GM12878 (cell line): ENCODE results near the gene EFCC1. TPM values are rescaled to one million over a fixed set of nuclear protein-coding genes. Genes with fewer than 3 reads are reported as not detected.
A peak's percentile ranks its signal among the peaks of the same experiment; 100 is the strongest.
"Not testable (repeated sequence)": the region's sequence is repeated elsewhere in the genome, so short reads cannot be mapped to it uniquely, and the experiment has no call there.

Source experiments
- ATAC-seq: fragments of 200-7000 bp; cut with Tn5 transposase; 3 replicates; pipeline ENCODE4 v1.9.1; 2020; ENCODE audit warnings: mild to moderate bottlenecking, moderate library complexity
- BruUV-seq: library from RNA; stranded (reverse); fragments of 400-500 nt; replicated peaks from 2 replicates; lab custom pipeline; 2021; lab: Mats Ljungman, UMichigan
- CTCF ChIA-PET: fragments of 300-600 bp; sonication (Branson Sonifier 250); formaldehyde crosslinking; extraction: SDS; loops from one replicate; lab custom pipeline; 2021; ENCODE audit warnings: inconsistent platforms; lab: Yijun Ruan, JAX
- POLR2A ChIA-PET: fragments of 350-600 bp; formaldehyde crosslinking; extraction: SDS; loops from one replicate; lab custom pipeline; 2021; ENCODE audit warnings: inconsistent platforms; lab: Charles Lee
- RAD21 ChIA-PET: fragments of 300-600 bp; sonication (Branson Sonifier 250); formaldehyde crosslinking; loops from one replicate; lab custom pipeline; 2023; ENCODE audit warnings: antibody characterized with exemption; ENCODE audit not compliant: unreplicated experiment; lab: Charles Lee
- SMC1A ChIA-PET: fragments of 300-600 bp; sonication (Branson Sonifier 250); formaldehyde crosslinking; loops from one replicate; lab custom pipeline; 2023; ENCODE audit not compliant: unreplicated experiment, uncharacterized antibody; lab: Charles Lee
- DNase-seq: peaks from one replicate; pipeline ENCODE4 v3.0.0-alpha.2; 2011; ENCODE audit warnings: low read depth, low spot score
- FAIRE-seq: peaks from 3 replicates; lab custom pipeline; 2011; peaks lifted over from hg19 to GRCh38; lab: Jason Lieb, UNC
- H2AFZ ChIP-seq: 2 replicates; pipeline ENCODE4 v1.6.0; 2011; ENCODE audit warnings: low read depth, low read length, control low read depth; ENCODE audit not compliant: control insufficient read depth
- H3K27ac ChIP-seq: 2 replicates; pipeline ENCODE4 v1.5.1; 2011; ENCODE audit warnings: control low read depth; ENCODE audit not compliant: control insufficient read depth, insufficient read depth
- H3K27me3 ChIP-seq, 2 experiments: replicated peaks in 1 of 2; 2 replicates each; pipeline versions ENCODE4 v1.6.0 to v1.6.1; 2011; ENCODE audit warnings: low read length in 1 of 2; ENCODE audit not compliant: control insufficient read depth in 2 of 2, insufficient read depth in 2 of 2
- H3K36me3 ChIP-seq, 2 experiments: 2 replicates each; pipeline ENCODE4 v1.5.1; 2011; ENCODE audit warnings: low read length in 1 of 2; ENCODE audit not compliant: control insufficient read depth in 2 of 2, insufficient read depth in 2 of 2
- H3K4me1 ChIP-seq: 2 replicates; pipeline ENCODE4 v1.6.1; 2011; ENCODE audit warnings: mild to moderate bottlenecking, low read length, moderate library complexity, mixed read lengths; ENCODE audit not compliant: control insufficient read depth, insufficient read depth
- H3K4me2 ChIP-seq: 2 replicates; pipeline ENCODE4 v1.6.0; 2011; ENCODE audit warnings: control low read depth; ENCODE audit not compliant: control insufficient read depth, insufficient read depth
- H3K4me3 ChIP-seq: fragments of 200-600 bp; sonication (generic); 2 replicates; pipeline ENCODE4 v1.5.1; 2016
- H3K79me2 ChIP-seq: 2 replicates; pipeline ENCODE4 v1.6.0; 2011; ENCODE audit warnings: low read length; ENCODE audit not compliant: control insufficient read depth, insufficient read depth
- H3K9ac ChIP-seq: 2 replicates; pipeline ENCODE4 v1.8.0; 2011; ENCODE audit warnings: low read length, control low read depth, mixed read lengths; ENCODE audit not compliant: control insufficient read depth, insufficient read depth
- H3K9me3 ChIP-seq: replicated peaks from 3 replicates; pipeline ENCODE4 v1.5.1; 2011; ENCODE audit warnings: mild to moderate bottlenecking, low read length; ENCODE audit not compliant: control insufficient read depth, insufficient read depth
- H4K20me1 ChIP-seq: 2 replicates; pipeline ENCODE4 v1.6.0; 2011; ENCODE audit not compliant: control insufficient read depth, insufficient read depth
- ATF7 ChIP-seq: fragments of 450-650 bp; IDR thresholded peaks from 2 replicates; pipeline ENCODE4 v1.6.1; 2016; ENCODE audit warnings: low read depth, mild to moderate bottlenecking
- CEBPB ChIP-seq, 2 experiments: fragments of 150-350 bp in 1 of 2; IDR thresholded peaks; 2 replicates each; pipeline ENCODE4 v1.6.1; 2012 to 2014; ENCODE audit warnings: low read depth in 2 of 2, low read length in 2 of 2, borderline replicate concordance in 1 of 2, inconsistent platforms in 1 of 2
- FOXM1 ChIP-seq: IDR thresholded peaks from 2 replicates; pipeline ENCODE4 v1.6.1; 2012; ENCODE audit warnings: low read depth, mild to moderate bottlenecking, inconsistent platforms, low read length, moderate library complexity
- NFYB ChIP-seq: IDR thresholded peaks from 2 replicates; pipeline ENCODE4 v1.6.1; 2011; ENCODE audit warnings: low read depth, mild to moderate bottlenecking, low read length, improper control_type of control experiment, moderate library complexity; ENCODE audit not compliant: insufficient read depth
- PBX3 ChIP-seq: IDR thresholded peaks from 2 replicates; pipeline ENCODE4 v1.6.1; 2011; ENCODE audit warnings: mild to moderate bottlenecking, low read depth, low read length, moderate library complexity; ENCODE audit not compliant: insufficient replicate concordance
- PRDM15 ChIP-seq: fragments of 450-650 bp; formaldehyde crosslinking; IDR thresholded peaks from 2 replicates; pipeline ENCODE4 v1.4.0; 2020; ENCODE audit warnings: mild to moderate bottlenecking, moderate library complexity
- RAD21 ChIP-seq: IDR thresholded peaks from 2 replicates; pipeline ENCODE4 v1.6.1; 2011; ENCODE audit warnings: mild to moderate bottlenecking, low read depth, low read length, moderate library complexity; ENCODE audit not compliant: insufficient read depth
- WGBS: methylation state at CpG from one replicate; pipeline ENCODE4 v1.1.6; 2016; ENCODE audit warnings: low lambda C conversion rate; ENCODE audit not compliant: insufficient replicate concordance, insufficient coverage; ENCODE audit errors: missing lambda C conversion rate; 5-methylcytosine and 5-hydroxymethylcytosine counted together
- in situ Hi-C: fragments of 300-500 bp; cut with MboI; formaldehyde crosslinking; loops from 9 replicates; pipeline ENCODE4 v1.14.3; 2018; ENCODE audit warnings: mixed read lengths
- intact Hi-C: fragments of 100-400 bp; cut with micrococcal nuclease; formaldehyde crosslinking; loops from one replicate; pipeline ENCODE4 v1.14.2; 2022; ENCODE audit not compliant: unreplicated experiment
- polyA plus RNA-seq, 11 experiments: library from polyadenylated mRNA; depleted of rRNA in 4 of 11; unstranded in 6 of 11; stranded (reverse) in 5 of 11; fragments of >200 nt; fragmentation: Nextera tagmentation in 4 of 11; fragmentation: Illumina TruSeq in 1 of 11; extraction: Ambion mirVana in 4 of 11; extraction: Trizol in 1 of 11; gene quantifications; 1 replicate in 1 of 11; 2 replicates in 10 of 11; pipeline versions ENCODE4 v1.2.1 to v1.2.3, GENCODE V29; 2011 to 2016; ENCODE audit warnings: inconsistent platforms in 2 of 11, missing spikeins in 2 of 11, low read depth in 1 of 11
- total RNA-seq, 4 experiments: library from RNA; depleted of rRNA in 3 of 4; stranded (reverse); fragments of >200 nt in 3 of 4; fragmentation: Illumina TruSeq in 1 of 4; extraction: Trizol in 1 of 4; gene quantifications; 2 replicates each; pipeline versions ENCODE4 v1.2.1 to v1.2.3, GENCODE V29; 2013 to 2021

Gene EFCC1
- total and polyA plus RNA-seq, 10 of the 15 experiments (the other 5 are each of a cell fraction or from before 2014, with no cell fraction given) = not detected

- H4K20me1 ChIP-seq, POLR2A ChIA-PET, H3K27me3 ChIP-seq, H3K36me3 ChIP-seq, FAIRE-seq, H3K4me1 ChIP-seq, H3K4me3 ChIP-seq, intact Hi-C loops, H3K9me3 ChIP-seq, H3K4me2 ChIP-seq, H3K27ac ChIP-seq, H3K79me2 ChIP-seq, BruUV-seq, in situ Hi-C loops: not testable (repeated sequence)
- SMC1A ChIA-PET = interaction anchor here (1.5 to 1.9 kb wide), 2 partner anchors 52 to 116 kb away, joined by 3 to 6 read pairs; partner anchors contain the start of gene CNBP
- WGBS = 58% methylated on average over 7 of the region's 7 CpGs
- peak; percentile 71; the same call in 1 of the 2 replicates for TF ChIP-seq NFYB
- TF ChIP-seq, all 136 proteins: peak for 1; not testable (repeated sequence) for 135
- not testable (repeated sequence) for ATAC-seq, H3K9ac ChIP-seq, DNase-seq, H2AFZ ChIP-seq
- ChIA-PET CTCF (interaction anchor here (1.9 to 6.7 kb wide), 2 partner anchors 15 to 178 kb away, joined by 4 to 43 read pairs; no protein-coding TSS in a partner anchor), RAD21 (interaction anchor here (0.6 to 2.2 kb wide), 2 partner anchors 14 to 389 kb away, joined by 3 to 9 read pairs; no protein-coding TSS in a partner anchor)
Observed at GRCh38 chr3:129067719-129068118, 66.6 kb downstream of the EFCC1 start.

- no peak overlapping the region for H3K4me2 ChIP-seq
- CTCF ChIA-PET = interaction anchor here (1.2 to 6.7 kb wide), 3 partner anchors 16 to 177 kb away, joined by 4 to 43 read pairs (median 9); no protein-coding TSS in a partner anchor
- ATAC-seq = peak; percentile 20
- no peak overlapping the region for H2AFZ ChIP-seq
- H3K4me1 ChIP-seq = no peaks in the 10 kb centered on the region
- no peak overlapping the region for H3K27ac ChIP-seq
- SMC1A ChIA-PET = interaction anchor here (1.1 to 1.9 kb wide), 2 partner anchors 15 to 51 kb away, joined by 3 to 6 read pairs; no protein-coding TSS in a partner anchor
- RAD21 ChIA-PET = interaction anchor here (0.6 to 2.2 kb wide), 2 partner anchors 15 to 390 kb away, joined by 3 to 9 read pairs; no protein-coding TSS in a partner anchor
- no peaks in the 10 kb centered on the region for H4K20me1 ChIP-seq
- FAIRE-seq = no peak
- no peak for DNase-seq
- H3K79me2 ChIP-seq = no peaks in the 10 kb centered on the region
- peaks cover 5% of the 10 kb centered on the region; the same call in 1 of the 3 replicates for H3K9me3 ChIP-seq
- H3K27me3 ChIP-seq = no peaks in the 10 kb centered on the region; a peak in 3 of 4 replicates
- no TSS peak for BruUV-seq
- intact Hi-C loops = no loop called here
- H3K9ac ChIP-seq = no peak overlapping the region
- in situ Hi-C loops = no loop called here
- no peaks in the 10 kb centered on the region for H3K36me3 ChIP-seq
- POLR2A ChIA-PET = interaction anchor here (1.1 kb wide), 1 partner anchor 181 kb away, joined by 3 read pairs; the partner anchor contains the start of gene COPG1
- 29% methylated on average over 42 of the region's 44 CpGs for WGBS
- H3K4me3 ChIP-seq = no peak overlapping the region
- no peak for TF ChIP-seq FOXM1
- no peak for TF ChIP-seq PRDM15 (CRISPR knock-in tag)
- TF ChIP-seq RAD21 = no peak
- TF ChIP-seq PBX3 = no peak
- TF ChIP-seq ATF7 = no peak
- no peak for TF ChIP-seq CEBPB (IDR thresholded peaks at IDR 0.05; ENCODE audit: borderline replicate concordance in 1 of 2, low read depth in 2 of 2, low read length in 2 of 2)
Observed at GRCh38 chr3:129068291-129068886, 67.3 kb downstream of the EFCC1 start.
